ENCODE data around the gene ABL1.

The ABL1 gene

GRCh38 chr9:130890870-130891687, 56.0 kb downstream of the ABL1 start:
- no peak for DNase-seq (ENCODE audit: low read depth in 2 of 2)

GRCh38 chr9:130891688-130892476, 56.8 kb downstream of the ABL1 start:
- DNase-seq (ENCODE audit: low read depth in 2 of 2), result no peak

- no peak for DNase-seq (ENCODE audit: low read depth in 2 of 2)
Observed at GRCh38 chr9:130892477-130893304, 57.6 kb downstream of the ABL1 start.

- DNase-seq (ENCODE audit: low read depth in 2 of 2), result no peak
Observed at GRCh38 chr9:130893341-130894101, 58.5 kb downstream of the ABL1 start.

GRCh38 chr9:130894546-130894945, 59.5 kb downstream of the ABL1 start:
- DNase-seq (ENCODE audit: low read depth in 2 of 2), result no peak

- DNase-seq (ENCODE audit: low read depth in 2 of 2), result no peak
Observed at GRCh38 chr9:130895038-130895437, 60.0 kb downstream of the ABL1 start.

- DNase-seq (ENCODE audit: low read depth in 2 of 2), result no peak
Observed at GRCh38 chr9:130895481-130896232, 60.6 kb downstream of the ABL1 start.

GRCh38 chr9:130896233-130897014, 61.4 kb downstream of the ABL1 start, which contains the start of gene QRFP:
QRFP (minus strand) TSS chr9:130896812; CDS start chr9:130893838, 2,974 bp downstream.
- DNase-seq (ENCODE audit: low read depth in 2 of 2), result no peak

GRCh38 chr9:130897105-130897751, 62.2 kb downstream of the ABL1 start:
- DNase-seq (ENCODE audit: low read depth in 2 of 2), result no peak

GRCh38 chr9:130897848-130898551, 62.9 kb downstream of the ABL1 start:
- DNase-seq (ENCODE audit: low read depth in 2 of 2), result no peak

GRCh38 chr9:130898552-130898852, 63.4 kb downstream of the ABL1 start:
- no peak for DNase-seq (ENCODE audit: low read depth in 2 of 2)

- DNase-seq (ENCODE audit: low read depth in 2 of 2), result no peak
Observed at GRCh38 chr9:130899051-130899748, 64.1 kb downstream of the ABL1 start.

- no peak for DNase-seq (ENCODE audit: low read depth in 2 of 2)
Observed at GRCh38 chr9:130900701-130901497, 65.8 kb downstream of the ABL1 start.

GRCh38 chr9:130901498-130902203, 66.6 kb downstream of the ABL1 start:
- no peak for DNase-seq (ENCODE audit: low read depth in 2 of 2)

GRCh38 chr9:130902204-130903185, 67.4 kb downstream of the ABL1 start:
- no peak for DNase-seq (ENCODE audit: low read depth in 2 of 2)

All from stimulated activated CD4-positive, alpha-beta T cell treated with anti-CD3 and anti-CD28 coated beads, Interleukin-12 subunit alpha, Interleukin-12 subunit beta, amount 100 ng/mL, for 24 hours (primary cell).